Tibial nerve (tissue), 3 donors: ENCODE results near the gene CHSY1.

Experiments
- CTCF ChIP-seq, 5 experiments: fragments of 200-600 bp in 3 of 5; fragments of 450-650 bp in 2 of 5; sonication (generic) in 3 of 5; IDR thresholded peaks; one replicate each; pipeline ENCODE4 v1.5.1; 2016 to 2019; ENCODE audit warnings: antibody characterized with exemption in 5 of 5, mild to moderate bottlenecking in 3 of 5, moderate library complexity in 2 of 5
- POLR2A ChIP-seq, 2 donors: fragments of 450-650 bp; IDR thresholded peaks; one replicate each; pipeline ENCODE4 v1.6.1; 2017; ENCODE audit warnings: antibody characterized with exemption in 2 of 2, mild to moderate bottlenecking in 2 of 2, moderate library complexity in 2 of 2

GRCh38 chr15:101167411-101167752 lies 84.5 kb downstream of the CHSY1 start:
- TF ChIP-seq POLR2A (IDR thresholded peaks at IDR 0.05) (no peak), CTCF (IDR thresholded peaks at IDR 0.05) (no peak)
